GM12891 (cell line): ENCODE measurements around the gene UBE2Q1.

Experiments used
- POLR2A ChIP-seq: IDR thresholded peaks from 2 replicates; pipeline ENCODE4 v1.6.1; 2011; ENCODE audit warnings: low read depth, low read length, control low read depth
- POLR2AphosphoS5 ChIP-seq: IDR thresholded peaks from 2 replicates; pipeline ENCODE4 v1.6.1; 2011; ENCODE audit warnings: low read depth, low read length, control low read depth
- SPI1 ChIP-seq: IDR thresholded peaks from 2 replicates; pipeline ENCODE4 v1.6.1; 2011; ENCODE audit warnings: low read depth, low read length, control low read depth
- TAF1 ChIP-seq: IDR thresholded peaks from 2 replicates; pipeline ENCODE4 v1.6.1; 2011; ENCODE audit warnings: low read depth, low read length, control low read depth

GRCh38 chr1:154567386-154568156 is 9.1 kb upstream of the UBE2Q1 start, which contains the start of gene CHRNB2:
- TF ChIP-seq POLR2AphosphoS5 (no peak), POLR2A (no peak), SPI1 (no peak), TAF1 (no peak)
